NOMO-1 (cell line): ENCODE measurements around the gene CCDC43.

Source experiments
- DNase-seq, 2 experiments: peaks; one replicate each; lab custom pipeline; 2025; ENCODE audit not compliant: unreplicated experiment in 2 of 2; lab: John Stamatoyannopoulos, UW

The CCDC43 gene

DNA sequence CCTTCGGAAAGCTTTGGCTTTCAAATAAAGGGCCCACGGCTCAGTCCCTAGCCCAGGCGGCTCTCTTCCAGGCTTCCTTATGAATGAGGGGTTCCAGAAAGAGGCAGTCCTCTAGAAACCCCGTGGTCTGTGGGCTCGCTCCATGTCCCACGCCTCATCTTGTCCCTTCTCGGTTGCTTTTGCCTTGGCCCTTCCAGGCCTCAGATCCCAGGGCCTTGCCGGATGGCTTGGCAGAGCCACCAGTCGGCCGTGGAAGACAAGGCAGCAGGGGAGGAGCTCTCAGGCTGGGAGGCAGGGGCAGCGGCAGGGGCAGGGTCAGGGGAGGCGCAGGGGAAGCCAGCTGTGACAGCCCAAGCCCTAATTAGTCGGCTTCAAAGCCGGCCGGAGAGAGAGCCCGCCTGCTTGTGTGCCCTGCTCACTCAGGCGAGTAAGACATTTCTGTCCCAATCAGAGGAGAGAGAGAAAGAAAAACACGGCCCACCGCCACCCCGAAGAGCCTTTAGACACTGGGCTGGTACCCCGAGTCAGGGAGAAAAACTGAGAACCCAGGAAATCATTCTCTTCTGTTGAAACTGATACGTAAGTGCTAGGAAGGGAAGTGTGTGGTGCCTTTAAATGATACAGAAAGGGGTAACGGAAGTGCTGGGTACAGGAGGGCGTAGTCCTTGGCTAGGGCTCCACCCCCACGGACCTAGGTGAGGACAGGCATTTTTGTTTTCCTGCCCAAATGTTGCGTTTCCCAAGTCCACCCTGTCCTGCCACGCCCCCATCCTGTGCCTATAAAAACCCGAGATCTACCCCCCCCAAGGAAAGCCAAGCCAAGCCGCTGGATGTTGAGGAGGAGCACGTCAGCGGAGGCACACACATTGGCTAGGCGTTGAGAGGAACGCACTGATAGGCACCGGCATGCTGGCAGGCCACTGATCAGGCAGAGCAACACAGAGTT, 61.1 kb downstream of the CCDC43 start:
- peak; percentile 66 to 80 for DNase-seq

DNA sequence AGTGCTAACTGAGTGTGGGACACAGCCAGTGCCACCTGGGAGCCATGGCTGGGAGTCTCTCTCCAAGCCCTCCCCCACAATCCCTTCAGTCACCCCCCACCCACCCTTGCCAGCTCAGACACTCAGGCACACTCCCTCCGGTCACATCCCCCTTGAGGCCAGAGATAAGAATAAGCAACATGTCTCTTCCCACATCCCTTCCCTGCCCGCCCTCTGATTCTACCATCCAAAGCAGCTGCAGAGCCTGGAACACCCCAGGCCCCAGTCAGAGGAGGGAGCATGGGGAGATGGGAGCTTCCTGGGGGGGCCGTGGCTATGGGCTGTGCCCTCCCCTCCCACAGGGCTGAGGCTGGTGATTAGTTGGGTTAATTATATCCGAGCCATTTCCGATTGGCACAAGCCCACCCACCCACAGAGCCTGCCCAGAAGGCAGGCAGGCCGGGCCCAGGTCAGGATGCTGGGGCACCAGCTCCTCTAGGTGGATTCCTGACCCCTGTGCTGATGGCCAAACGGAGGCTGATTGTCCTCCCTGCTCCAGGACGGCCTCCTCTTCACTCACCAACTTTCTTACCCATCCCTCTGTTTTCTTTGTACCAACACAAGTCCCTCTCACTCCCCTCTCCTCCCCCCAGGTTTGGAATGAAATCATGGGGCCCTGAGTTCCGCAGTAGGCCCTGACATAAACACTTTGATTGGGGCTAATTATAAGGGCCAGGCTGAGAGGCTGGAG, 61.9 kb downstream of the CCDC43 start:
- no peak for DNase-seq
